Measurements from ENCODE around the gene GEMIN7.

The GEMIN7 gene

GRCh38 chr19:45090034-45090433 is 11.0 kb downstream of the GEMIN7 start:
- no peak for DNase-seq (ENCODE audit: low read depth in 3 of 3)

GRCh38 chr19:45090606-45091005 is 11.5 kb downstream of the GEMIN7 start:
- no peak for DNase-seq (ENCODE audit: low read depth in 3 of 3)

- peak; percentile 84 to 97 (median 91) for DNase-seq (ENCODE audit: low read depth in 3 of 3)
Observed at GRCh38 chr19:45091031-45091923, 12.2 kb downstream of the GEMIN7 start.

GRCh38 chr19:45092747-45093678 is 14.0 kb downstream of the GEMIN7 start, which contains the start of gene PPP1R37:
TSS of gene PPP1R37 (plus strand) at chr19:45093179. CDS start at chr19:45093326, 147 bp downstream.
- peak; percentile 83 to 91 (median 89) for DNase-seq (ENCODE audit: low read depth in 3 of 3)

GRCh38 chr19:45094137-45094536 is 15.1 kb downstream of the GEMIN7 start:
- DNase-seq (ENCODE audit: low read depth in 3 of 3): no peak

GRCh38 chr19:45094707-45095106 is 15.6 kb downstream of the GEMIN7 start:
- no peak for DNase-seq (ENCODE audit: low read depth in 3 of 3)

GRCh38 chr19:45095496-45096413 is 16.7 kb downstream of the GEMIN7 start:
- no peak for DNase-seq (ENCODE audit: low read depth in 3 of 3)

- DNase-seq (ENCODE audit: low read depth in 3 of 3): no peak
Observed at GRCh38 chr19:45096700-45097099, 17.6 kb downstream of the GEMIN7 start.

- DNase-seq (ENCODE audit: low read depth in 3 of 3): no peak
Observed at GRCh38 chr19:45097450-45097775, 18.4 kb downstream of the GEMIN7 start.

GRCh38 chr19:45097776-45098520 is 18.9 kb downstream of the GEMIN7 start:
- DNase-seq (ENCODE audit: low read depth in 3 of 3): no peak

GRCh38 chr19:45098521-45099466 is 19.7 kb downstream of the GEMIN7 start:
- DNase-seq (ENCODE audit: low read depth in 3 of 3): no peak

GRCh38 chr19:45099467-45100191 is 20.6 kb downstream of the GEMIN7 start:
- no peak for DNase-seq (ENCODE audit: low read depth in 3 of 3)

- no peak for DNase-seq (ENCODE audit: low read depth in 3 of 3)
Observed at GRCh38 chr19:45100201-45100600, 21.1 kb downstream of the GEMIN7 start.

- no peak for DNase-seq (ENCODE audit: low read depth in 3 of 3)
Observed at GRCh38 chr19:45100846-45101252, 21.8 kb downstream of the GEMIN7 start.

GRCh38 chr19:45101806-45102205 is 22.7 kb downstream of the GEMIN7 start:
- DNase-seq (ENCODE audit: low read depth in 3 of 3): no peak

GRCh38 chr19:45102481-45102880 is 23.4 kb downstream of the GEMIN7 start:
- DNase-seq (ENCODE audit: low read depth in 3 of 3): no peak

- DNase-seq (ENCODE audit: low read depth in 3 of 3): no peak
Observed at GRCh38 chr19:45103156-45103507, 24.1 kb downstream of the GEMIN7 start.

GRCh38 chr19:45103508-45104319 is 24.7 kb downstream of the GEMIN7 start:
- DNase-seq (ENCODE audit: low read depth in 3 of 3): no peak

Data from stimulated activated CD4-positive, alpha-beta T cell treated with anti-CD3 and anti-CD28 coated beads, TNF-alpha, amount 100 ng/mL, for 24 hours (primary cell).